Measurements from ENCODE around the gene ZBTB20.

ZBTB20 gene

GRCh38 chr3:115087512-115087911 is 59.6 kb downstream of the ZBTB20 start:
- FAIRE-seq: no peak

- no peak for FAIRE-seq
Observed at GRCh38 chr3:115086344-115086743, 60.7 kb downstream of the ZBTB20 start.

- no peak for FAIRE-seq
Observed at GRCh38 chr3:115085197-115085865, 61.8 kb downstream of the ZBTB20 start.

GRCh38 chr3:115084686-115085085 is 62.4 kb downstream of the ZBTB20 start:
- FAIRE-seq: no peak

- FAIRE-seq: no peak
Observed at GRCh38 chr3:115082260-115082659, 64.8 kb downstream of the ZBTB20 start.

GRCh38 chr3:115081444-115081843 is 65.6 kb downstream of the ZBTB20 start:
- no peak for FAIRE-seq

GRCh38 chr3:115077501-115078250 is 69.4 kb downstream of the ZBTB20 start:
- FAIRE-seq: no peak

- FAIRE-seq: no peak
Observed at GRCh38 chr3:115074502-115074901, 72.6 kb downstream of the ZBTB20 start.

GRCh38 chr3:115072265-115073021 is 74.6 kb downstream of the ZBTB20 start:
- no peak for FAIRE-seq

- no peak for FAIRE-seq
Observed at GRCh38 chr3:115071601-115072000, 75.5 kb downstream of the ZBTB20 start.

GRCh38 chr3:115071166-115071565 is 75.9 kb downstream of the ZBTB20 start:
- no peak for FAIRE-seq

GRCh38 chr3:115068799-115069198 is 78.3 kb downstream of the ZBTB20 start:
- no peak for FAIRE-seq

- no peak for FAIRE-seq
Observed at GRCh38 chr3:115062412-115062956, 84.6 kb downstream of the ZBTB20 start.

GRCh38 chr3:115062009-115062408 is 85.1 kb downstream of the ZBTB20 start:
- FAIRE-seq: no peak

GRCh38 chr3:115052906-115053305 is 94.2 kb downstream of the ZBTB20 start:
- FAIRE-seq: no peak

GRCh38 chr3:115042351-115042750 is 104.7 kb downstream of the ZBTB20 start:
- FAIRE-seq: no peak

- FAIRE-seq: peak; percentile 86
Observed at GRCh38 chr3:115040673-115041286, 106.3 kb downstream of the ZBTB20 start.

GRCh38 chr3:115040246-115040645 is 106.8 kb downstream of the ZBTB20 start:
- no peak for FAIRE-seq

GRCh38 chr3:115038817-115039216 is 108.3 kb downstream of the ZBTB20 start:
- no peak for FAIRE-seq

- no peak for FAIRE-seq
Observed at GRCh38 chr3:115022835-115023398, 124.2 kb downstream of the ZBTB20 start.

GRCh38 chr3:115022199-115022598 is 124.9 kb downstream of the ZBTB20 start:
- no peak for FAIRE-seq

- no peak for FAIRE-seq
Observed at GRCh38 chr3:115021061-115021460, 126.0 kb downstream of the ZBTB20 start.

- FAIRE-seq: no peak
Observed at GRCh38 chr3:115019900-115020299, 127.2 kb downstream of the ZBTB20 start.

Measured in G401.6 (cell line).